GM19372 (cell line): ENCODE measurements around the gene RAD17.
"Not testable (repeated sequence)": the region's sequence is repeated elsewhere in the genome, so short reads cannot be mapped to it uniquely, and the experiment has no call there.

Source experiments
- ATAC-seq: cut with Tn5 transposase; IDR thresholded peaks from one replicate; pipeline ENCODE4 v1.9.1; 2021; ENCODE audit warnings: mild to moderate bottlenecking, low read depth, moderate library complexity; ENCODE audit not compliant: unreplicated experiment

The RAD17 gene, protein sequence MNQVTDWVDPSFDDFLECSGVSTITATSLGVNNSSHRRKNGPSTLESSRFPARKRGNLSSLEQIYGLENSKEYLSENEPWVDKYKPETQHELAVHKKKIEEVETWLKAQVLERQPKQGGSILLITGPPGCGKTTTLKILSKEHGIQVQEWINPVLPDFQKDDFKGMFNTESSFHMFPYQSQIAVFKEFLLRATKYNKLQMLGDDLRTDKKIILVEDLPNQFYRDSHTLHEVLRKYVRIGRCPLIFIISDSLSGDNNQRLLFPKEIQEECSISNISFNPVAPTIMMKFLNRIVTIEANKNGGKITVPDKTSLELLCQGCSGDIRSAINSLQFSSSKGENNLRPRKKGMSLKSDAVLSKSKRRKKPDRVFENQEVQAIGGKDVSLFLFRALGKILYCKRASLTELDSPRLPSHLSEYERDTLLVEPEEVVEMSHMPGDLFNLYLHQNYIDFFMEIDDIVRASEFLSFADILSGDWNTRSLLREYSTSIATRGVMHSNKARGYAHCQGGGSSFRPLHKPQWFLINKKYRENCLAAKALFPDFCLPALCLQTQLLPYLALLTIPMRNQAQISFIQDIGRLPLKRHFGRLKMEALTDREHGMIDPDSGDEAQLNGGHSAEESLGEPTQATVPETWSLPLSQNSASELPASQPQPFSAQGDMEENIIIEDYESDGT

GRCh38 chr5:69369340-69370121, at the start of gene RAD17, which contains the start of the genes AK6 and TAF9:
Gene RAD17 (plus strand): TSS chr5:69369818. CDS start chr5:69372209, 2,391 bp downstream.
Gene AK6 (minus strand): TSS chr5:69369520. CDS start chr5:69369490, 30 bp downstream.
Gene TAF9 (minus strand): TSS chr5:69369520. CDS start chr5:69365737, 3,783 bp downstream.
- ATAC-seq, result peak; percentile 90

GRCh38 chr5:69326365-69326764, 43.3 kb upstream of the RAD17 start:
- ATAC-seq, result no peak

DNA sequence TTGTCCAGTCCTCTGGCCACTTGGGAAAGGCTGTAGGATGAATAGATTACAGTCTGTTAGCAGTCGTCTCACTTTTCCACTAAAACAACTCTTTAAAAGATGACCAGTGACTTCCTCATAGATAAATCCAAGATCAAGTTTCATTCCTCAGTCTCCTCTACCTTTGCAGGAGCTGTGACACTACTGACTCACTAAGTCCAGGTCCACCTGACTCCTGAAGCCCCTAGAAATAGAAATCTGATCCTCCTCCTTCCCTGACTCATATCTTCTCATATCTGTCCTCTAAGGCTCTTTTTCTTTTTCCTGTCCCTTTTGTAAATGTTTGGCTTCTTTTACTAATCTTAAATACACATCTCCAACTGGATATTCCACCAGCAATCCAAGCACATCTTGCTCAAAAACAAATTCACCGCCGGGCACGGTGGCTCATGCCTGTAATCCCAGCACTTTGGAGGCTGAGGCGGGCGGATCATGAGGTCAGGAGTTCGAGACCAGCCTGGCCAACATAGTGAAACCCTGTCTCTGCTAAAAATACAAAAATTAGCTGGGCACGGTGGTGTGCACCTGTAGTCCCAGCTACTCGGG, 39.6 kb upstream of the RAD17 start:
- no peak for ATAC-seq

DNA sequence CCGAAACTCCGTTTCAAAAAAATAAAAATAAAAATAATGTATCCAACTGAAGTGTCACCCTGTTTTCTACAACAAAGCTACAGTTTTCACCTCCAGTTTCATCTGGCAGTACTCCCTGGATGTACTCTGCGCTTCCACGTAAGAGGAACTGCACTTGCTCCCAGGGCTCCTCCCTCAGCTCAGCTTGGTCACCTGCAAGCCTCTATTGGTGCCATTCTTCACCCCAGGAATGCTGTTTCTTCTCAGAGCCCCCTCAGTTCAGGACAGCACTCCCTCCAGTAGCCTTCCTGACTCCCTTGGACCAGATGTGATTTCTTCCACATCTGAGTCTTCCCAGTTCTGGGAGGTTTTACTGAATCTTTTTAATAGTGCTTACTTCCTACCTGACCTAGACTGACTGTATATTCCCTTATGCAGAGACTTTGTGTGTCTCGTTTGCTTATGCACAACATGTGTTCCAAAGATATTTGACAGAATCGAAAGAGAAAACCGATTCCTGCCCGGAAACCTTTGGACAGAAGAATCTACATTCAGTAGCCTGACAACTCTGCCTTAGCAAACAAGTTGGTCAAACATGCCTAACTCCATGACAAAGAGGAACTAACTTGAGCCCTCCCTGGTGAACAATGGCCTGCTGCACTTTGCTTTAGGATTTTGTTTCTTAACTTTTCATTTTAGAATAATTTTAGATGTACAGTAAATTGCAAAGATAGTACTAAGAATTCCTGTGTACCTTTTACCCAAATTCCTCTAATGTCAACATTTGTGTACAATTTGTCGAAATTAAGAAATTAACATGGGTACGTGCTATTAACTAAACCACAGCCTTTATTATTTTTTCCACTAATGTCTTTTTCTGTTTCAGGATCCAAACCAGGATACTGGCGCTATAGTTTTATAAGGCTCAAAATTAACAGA, 37.8 kb upstream of the RAD17 start:
- ATAC-seq, result no peak

GRCh38 chr5:69333668-69334315, 35.8 kb upstream of the RAD17 start:
- not testable (repeated sequence) for ATAC-seq

- peak; percentile 56 for ATAC-seq
Observed at GRCh38 chr5:69334793-69335268, 34.8 kb upstream of the RAD17 start.

DNA sequence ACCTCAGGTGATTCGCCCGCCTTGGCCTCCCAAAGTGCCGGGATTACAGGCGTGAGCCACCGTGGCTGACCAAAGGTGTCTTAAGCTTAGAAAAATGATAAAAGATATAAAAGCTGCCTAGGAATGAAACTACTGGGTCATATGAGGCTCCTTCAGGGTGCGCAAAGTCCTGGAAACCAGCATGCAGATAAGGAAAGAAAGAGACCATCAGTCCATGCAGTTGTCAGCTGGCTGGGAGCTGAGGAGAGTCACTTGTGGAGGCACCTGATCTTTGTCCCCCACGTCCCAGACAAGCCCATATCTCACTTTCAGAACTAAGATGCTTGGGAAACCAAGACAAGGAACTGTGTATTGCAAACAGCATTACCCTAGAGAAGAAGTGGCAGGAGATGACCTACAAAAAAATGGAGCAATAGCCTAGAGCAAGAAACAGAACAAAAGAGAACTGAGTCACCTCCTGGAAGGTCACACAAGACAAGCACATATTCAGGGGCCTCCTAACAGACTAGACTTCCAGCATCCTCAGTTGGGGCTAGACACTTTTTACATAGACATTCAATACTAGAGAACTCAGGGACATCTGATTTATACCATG, 34.2 kb upstream of the RAD17 start:
- no peak for ATAC-seq

GRCh38 chr5:69341520-69342161, 28.0 kb upstream of the RAD17 start:
- ATAC-seq, result no peak

GRCh38 chr5:69343083-69343482, 26.5 kb upstream of the RAD17 start:
- no peak for ATAC-seq

GRCh38 chr5:69350664-69351063, 19.0 kb upstream of the RAD17 start:
- ATAC-seq, result no peak

- ATAC-seq, result no peak
Observed at GRCh38 chr5:69359699-69360098, 9.9 kb upstream of the RAD17 start.

DNA sequence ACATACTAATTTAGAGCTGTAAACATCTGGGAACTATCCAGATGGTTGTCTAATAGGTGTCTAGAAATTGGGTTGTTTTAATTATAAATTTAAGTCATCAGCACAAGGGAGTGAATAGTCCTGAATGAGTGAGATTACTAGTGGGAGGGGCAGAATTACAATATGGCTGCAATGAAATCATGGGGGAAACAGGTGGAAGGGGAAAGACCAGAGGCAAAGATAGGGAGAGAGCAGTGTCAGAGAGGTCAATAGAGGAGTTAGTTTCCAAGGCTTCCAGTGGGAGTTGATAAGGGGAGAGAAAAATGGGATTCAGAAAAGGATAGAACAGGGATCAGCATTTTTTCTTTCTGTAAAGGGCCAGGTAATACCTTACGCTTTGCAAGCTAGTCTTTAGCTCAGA, 9.2 kb upstream of the RAD17 start:
- ATAC-seq, result no peak

- ATAC-seq, result no peak
Observed at GRCh38 chr5:69364414-69364813, 5.2 kb upstream of the RAD17 start.

- ATAC-seq, result no peak
Observed at GRCh38 chr5:69364850-69365249, 4.8 kb upstream of the RAD17 start.

DNA sequence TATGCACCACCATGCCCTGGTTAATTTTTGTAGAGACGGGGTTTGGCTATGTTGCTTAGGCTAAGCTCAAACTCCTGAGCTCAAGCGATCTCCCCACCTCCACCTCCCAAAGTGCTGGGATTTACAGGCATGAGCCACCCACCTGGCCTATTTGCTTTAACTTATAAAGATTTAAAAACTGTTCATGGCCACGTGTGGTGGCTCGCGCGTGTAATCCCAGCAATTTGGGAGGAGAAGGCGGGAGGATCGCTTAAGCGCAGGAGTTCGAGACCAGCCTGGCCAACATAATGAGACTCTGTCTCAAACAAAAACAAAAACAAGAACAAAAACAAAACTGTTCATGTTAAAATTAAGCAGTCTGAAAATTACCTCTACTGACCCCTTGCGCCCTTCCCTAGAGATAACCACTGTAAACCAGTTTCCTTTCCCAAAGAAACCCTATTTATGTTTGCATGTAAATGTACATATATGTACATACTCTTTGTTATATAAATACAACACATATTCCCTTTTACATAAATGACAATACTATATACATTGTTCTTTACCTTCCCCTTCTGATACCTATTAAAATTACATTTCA, 1.8 kb upstream of the RAD17 start:
- no peak for ATAC-seq

GRCh38 chr5:69368458-69369339, 919 bp upstream of the RAD17 start:
- no peak for ATAC-seq

DNA sequence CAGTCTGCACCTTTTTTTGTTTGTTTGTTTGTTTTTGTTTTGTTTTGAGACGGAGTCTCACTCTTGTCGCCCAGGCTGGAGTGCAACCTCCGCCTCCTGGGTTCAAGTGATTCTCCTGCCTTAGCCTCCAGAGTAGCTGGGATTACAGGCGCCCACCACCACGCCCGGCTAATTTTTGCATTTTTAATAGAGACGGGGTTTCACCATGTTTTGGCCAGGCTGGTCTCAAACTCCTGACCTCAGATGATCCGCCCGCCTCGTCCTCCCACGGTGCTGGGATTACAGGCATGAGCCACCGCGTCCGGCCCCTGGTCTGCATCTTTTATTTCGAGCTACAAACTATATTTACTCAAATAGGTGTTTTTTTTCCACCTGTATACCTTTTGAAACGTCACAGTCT, 717 bp downstream of the RAD17 start:
- ATAC-seq, result not testable (repeated sequence)
